ENCODE data around the gene ANKFY1. TPM values are rescaled to one million over a fixed set of nuclear protein-coding genes. Genes with fewer than 3 reads are reported as not detected.
A peak's percentile ranks its signal among the peaks of the same experiment; 100 is the strongest.

ANKFY1 gene
- total and polyA plus RNA-seq, 9 of the 15 experiments (the other 6 are each of a cell fraction or from before 2014, with no cell fraction given) = 4.3 to 25.6 (median 12.2) TPM

DNA sequence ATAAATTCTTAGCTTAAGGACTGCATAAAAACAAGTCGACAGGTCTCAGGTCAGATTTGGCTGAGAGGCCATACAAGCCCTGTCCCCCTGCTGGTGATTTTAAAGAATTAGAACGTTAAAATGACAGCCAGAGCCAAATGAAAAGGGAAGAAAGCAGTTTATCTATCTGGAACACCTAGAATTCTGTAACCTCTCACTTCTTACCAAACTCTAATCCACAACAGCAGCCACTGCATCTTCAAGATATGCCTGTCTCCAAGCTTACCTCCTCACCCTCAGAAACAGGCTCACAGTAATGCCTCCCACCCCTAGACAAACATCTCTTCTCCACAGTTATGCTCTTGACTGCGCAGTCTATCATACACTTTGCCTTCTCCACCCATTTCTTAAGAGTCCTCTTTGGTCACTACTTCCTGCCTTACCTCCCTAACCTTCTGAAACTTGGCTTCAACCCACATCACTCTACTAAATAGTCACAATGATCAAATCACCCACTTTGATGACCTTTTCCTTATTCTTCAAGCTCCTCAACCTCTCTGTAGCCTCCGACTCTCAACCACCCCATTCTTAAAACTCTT lies 14.2 kb downstream of the ANKFY1 start (continued):
- TF ChIP-seq RCOR1 (IDR thresholded peaks at IDR 0.05; ENCODE audit: borderline replicate concordance in 1 of 2, low read depth in 2 of 2, low read length in 2 of 2) (peak; percentile 73 to 93; a peak in 3 of 4 replicates), DMBX1 (CRISPR knock-in tag; IDR thresholded peaks at IDR 0.05; ENCODE audit: borderline replicate concordance) (0 out of 2 replicates have a peak, but pooled peaks have one; percentile 51), HLTF (IDR thresholded peaks at IDR 0.05) (peak; percentile 73; the same call in 1 of the 2 replicates), RBM22 (IDR thresholded peaks at IDR 0.05; ENCODE audit: low read depth, low read length, poor library complexity, severe bottlenecking) (no peak), ZNF586 (CRISPR knock-in tag; conservative IDR thresholded peaks at IDR 0.05) (no peak), SAFB (IDR thresholded peaks at IDR 0.05; ENCODE audit: borderline replicate concordance, low read depth, low read length) (no peak), POLR2AphosphoS2 (IDR thresholded peaks at IDR 0.05; ENCODE audit: low read length) (no peak), ARID2 (IDR thresholded peaks at IDR 0.05) (no peak), KAT8 (IDR thresholded peaks at IDR 0.05; ENCODE audit: low read depth) (no peak), SMC3 (conservative IDR thresholded peaks at IDR 0.05; ENCODE audit: insufficient read depth, low read depth, low read length) (no peak), HOXB6 (CRISPR knock-in tag; IDR thresholded peaks at IDR 0.05; ENCODE audit: borderline replicate concordance) (no peak), NFIX (CRISPR knock-in tag; IDR thresholded peaks at IDR 0.05; ENCODE audit: low read depth) (no peak), ZFP1 (CRISPR knock-in tag; IDR thresholded peaks at IDR 0.05) (no peak), HDAC1 (IDR thresholded peaks at IDR 0.05) (peak in 1 of 2 experiments; percentile 82; a peak in 2 of 4 replicates), ZNF277 (CRISPR knock-in tag; IDR thresholded peaks at IDR 0.05; ENCODE audit: borderline replicate concordance) (no peak)
- TF ChIP-seq, protein P1, sequence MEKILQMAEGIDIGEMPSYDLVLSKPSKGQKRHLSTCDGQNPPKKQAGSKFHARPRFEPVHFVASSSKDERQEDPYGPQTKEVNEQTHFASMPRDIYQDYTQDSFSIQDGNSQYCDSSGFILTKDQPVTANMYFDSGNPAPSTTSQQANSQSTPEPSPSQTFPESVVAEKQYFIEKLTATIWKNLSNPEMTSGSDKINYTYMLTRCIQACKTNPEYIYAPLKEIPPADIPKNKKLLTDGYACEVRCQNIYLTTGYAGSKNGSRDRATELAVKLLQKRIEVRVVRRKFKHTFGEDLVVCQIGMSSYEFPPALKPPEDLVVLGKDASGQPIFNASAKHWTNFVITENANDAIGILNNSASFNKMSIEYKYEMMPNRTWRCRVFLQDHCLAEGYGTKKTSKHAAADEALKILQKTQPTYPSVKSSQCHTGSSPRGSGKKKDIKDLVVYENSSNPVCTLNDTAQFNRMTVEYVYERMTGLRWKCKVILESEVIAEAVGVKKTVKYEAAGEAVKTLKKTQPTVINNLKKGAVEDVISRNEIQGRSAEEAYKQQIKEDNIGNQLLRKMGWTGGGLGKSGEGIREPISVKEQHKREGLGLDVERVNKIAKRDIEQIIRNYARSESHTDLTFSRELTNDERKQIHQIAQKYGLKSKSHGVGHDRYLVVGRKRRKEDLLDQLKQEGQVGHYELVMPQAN (IDR thresholded peaks at IDR 0.05; ENCODE audit: borderline replicate concordance) = no peak
- TF ChIP-seq, protein P2, sequence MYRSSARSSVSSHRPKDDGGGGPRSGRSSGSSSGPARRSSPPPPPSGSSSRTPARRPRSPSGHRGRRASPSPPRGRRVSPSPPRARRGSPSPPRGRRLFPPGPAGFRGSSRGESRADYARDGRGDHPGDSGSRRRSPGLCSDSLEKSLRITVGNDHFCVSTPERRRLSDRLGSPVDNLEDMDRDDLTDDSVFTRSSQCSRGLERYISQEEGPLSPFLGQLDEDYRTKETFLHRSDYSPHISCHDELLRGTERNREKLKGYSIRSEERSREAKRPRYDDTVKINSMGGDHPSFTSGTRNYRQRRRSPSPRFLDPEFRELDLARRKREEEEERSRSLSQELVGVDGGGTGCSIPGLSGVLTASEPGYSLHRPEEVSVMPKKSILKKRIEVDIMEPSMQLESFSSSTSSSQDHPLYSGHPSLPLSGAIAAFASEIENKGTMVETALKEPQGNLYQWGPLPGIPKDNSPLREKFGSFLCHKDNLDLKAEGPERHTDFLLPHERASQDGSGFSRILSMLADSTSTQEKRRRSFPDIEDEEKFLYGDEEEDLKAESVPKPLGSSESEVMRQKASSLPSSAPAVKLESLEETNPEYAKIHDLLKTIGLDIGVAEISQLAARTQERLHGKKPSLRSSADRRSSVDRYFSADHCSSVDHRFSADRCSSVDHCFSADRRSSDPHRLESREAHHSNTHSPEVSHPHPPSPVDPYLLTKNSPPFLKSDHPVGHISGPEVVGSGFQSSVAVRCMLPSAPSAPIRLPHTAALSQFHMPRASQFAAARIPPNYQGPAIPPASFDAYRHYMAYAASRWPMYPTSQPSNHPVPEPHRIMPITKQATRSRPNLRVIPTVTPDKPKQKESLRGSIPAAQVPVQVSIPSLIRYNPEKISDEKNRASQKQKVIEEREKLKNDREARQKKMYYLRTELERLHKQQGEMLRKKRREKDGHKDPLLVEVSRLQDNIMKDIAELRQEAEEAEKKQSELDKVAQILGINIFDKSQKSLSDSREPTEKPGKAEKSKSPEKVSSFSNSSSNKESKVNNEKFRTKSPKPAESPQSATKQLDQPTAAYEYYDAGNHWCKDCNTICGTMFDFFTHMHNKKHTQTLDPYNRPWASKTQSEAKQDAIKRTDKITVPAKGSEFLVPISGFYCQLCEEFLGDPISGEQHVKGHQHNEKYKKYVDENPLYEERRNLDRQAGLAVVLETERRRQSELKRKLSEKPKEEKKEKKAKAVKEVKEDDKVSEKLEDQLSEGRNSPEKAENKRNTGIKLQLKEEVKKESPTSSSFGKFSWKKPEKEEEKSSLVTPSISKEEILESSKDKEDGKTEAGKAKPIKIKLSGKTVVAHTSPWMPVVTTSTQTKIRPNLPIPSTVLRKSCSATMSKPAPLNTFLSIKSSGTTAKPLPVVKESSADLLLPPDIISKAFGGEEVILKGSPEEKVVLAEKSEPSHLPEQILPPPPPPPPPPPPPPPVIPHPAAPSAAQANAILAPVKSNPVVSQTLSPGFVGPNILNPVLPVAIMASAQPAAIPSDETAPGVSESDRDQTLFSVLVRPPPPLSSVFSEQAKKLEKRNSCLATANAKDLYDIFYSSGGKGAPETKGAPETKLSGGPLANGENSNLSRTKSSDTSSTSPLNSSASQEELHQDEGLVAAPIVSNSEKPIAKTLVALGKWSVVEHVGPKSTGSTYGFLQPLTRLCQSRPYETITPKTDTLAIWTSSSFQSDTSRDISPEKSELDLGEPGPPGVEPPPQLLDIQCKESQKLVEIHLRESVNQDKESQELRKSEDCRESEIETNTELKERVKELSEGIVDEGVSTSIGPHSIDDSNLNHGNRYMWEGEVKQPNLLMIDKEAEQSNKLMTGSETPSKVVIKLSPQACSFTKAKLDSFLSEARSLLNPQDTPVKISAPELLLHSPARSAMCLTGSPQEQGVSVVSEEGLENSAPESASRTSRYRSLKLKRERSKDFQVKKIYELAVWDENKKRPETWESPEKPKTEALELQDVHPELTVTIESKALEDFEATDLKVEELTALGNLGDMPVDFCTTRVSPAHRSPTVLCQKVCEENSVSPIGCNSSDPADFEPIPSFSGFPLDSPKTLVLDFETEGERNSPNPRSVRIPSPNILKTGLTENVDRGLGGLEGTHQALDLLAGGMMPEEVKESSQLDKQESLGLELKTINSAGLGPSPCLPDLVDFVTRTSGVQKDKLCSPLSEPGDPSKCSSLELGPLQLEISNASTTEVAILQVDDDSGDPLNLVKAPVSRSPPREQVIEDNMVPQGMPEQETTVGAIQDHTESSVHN (IDR thresholded peaks at IDR 0.05; ENCODE audit: borderline replicate concordance in 1 of 2, low read depth in 1 of 2) = no peak

Data from K562 (cell line).